OCI-LY7 (cell line): ENCODE data around the gene OXA1L. TPM values are rescaled to one million over a fixed set of nuclear protein-coding genes. Genes with fewer than 3 reads are reported as not detected.
A peak's percentile ranks its signal among the peaks of the same experiment; 100 is the strongest.

Experiments
- BruUV-seq: library from RNA; stranded (reverse); fragments of 400-500 nt; replicated peaks from 2 replicates; lab custom pipeline; 2021; lab: Mats Ljungman, UMichigan
- CTCF ChIA-PET: fragments of 300-600 bp; sonication (Branson Sonifier 250); formaldehyde crosslinking; loops from one replicate; lab custom pipeline; 2022; ENCODE audit warnings: antibody characterized with exemption; ENCODE audit not compliant: unreplicated experiment; lab: Charles Lee
- POLR2A ChIA-PET: fragments of 300-600 bp; sonication (Branson Sonifier 250); formaldehyde crosslinking; loops from one replicate; lab custom pipeline; 2022; ENCODE audit warnings: antibody characterized with exemption; lab: Charles Lee
- DNase-seq: peaks from one replicate; pipeline ENCODE4 v3.0.0-alpha.2; 2015; ENCODE audit warnings: low spot score
- H2AFZ ChIP-seq: fragments of 200-600 bp; sonication (generic), shearing (Covaris generic); 2 replicates; pipeline ENCODE4 v1.6.1; 2014; ENCODE audit warnings: mild to moderate bottlenecking, antibody characterized with exemption, low read length, moderate library complexity
- H3K27ac ChIP-seq: fragments of 200-600 bp; sonication (generic); 2 replicates; pipeline ENCODE4 v1.5.1; 2014; ENCODE audit warnings: mixed run types, low read depth, mild to moderate bottlenecking, moderate library complexity, low read length, inconsistent platforms; ENCODE audit not compliant: poor library complexity, severe bottlenecking
- H3K36me3 ChIP-seq: fragments of 200-600 bp; sonication (generic); 2 replicates; pipeline ENCODE4 v1.6.1; 2014; ENCODE audit warnings: mild to moderate bottlenecking, antibody characterized with exemption, low read length, moderate library complexity, mixed read lengths; ENCODE audit not compliant: insufficient read depth
- H3K4me1 ChIP-seq: fragments of 200-600 bp; sonication (generic); 2 replicates; pipeline ENCODE4 v1.5.1; 2014; ENCODE audit warnings: mild to moderate bottlenecking, low read length; ENCODE audit not compliant: insufficient read depth, poor library complexity, severe bottlenecking
- H3K4me2 ChIP-seq: fragments of 200-600 bp; sonication (generic); 2 replicates; pipeline ENCODE4 v1.6.1; 2014; ENCODE audit warnings: mild to moderate bottlenecking, low read length
- H3K4me3 ChIP-seq: fragments of 200-600 bp; sonication (generic); 2 replicates; pipeline ENCODE4 v1.5.1; 2014; ENCODE audit warnings: mild to moderate bottlenecking, low read depth, low read length; ENCODE audit not compliant: poor library complexity, severe bottlenecking
- H3K79me2 ChIP-seq: fragments of 200-600 bp; sonication (generic); 2 replicates; pipeline ENCODE4 v1.6.1; 2016; ENCODE audit warnings: low read depth, mild to moderate bottlenecking, low read length, moderate library complexity, mixed read lengths; ENCODE audit not compliant: insufficient read depth
- H3K9me2 ChIP-seq: fragments of 200-600 bp; sonication (generic); 2 replicates; pipeline ENCODE4 v1.6.1; 2016; ENCODE audit warnings: mild to moderate bottlenecking, low read length, mixed read lengths; ENCODE audit not compliant: insufficient read depth
- H3K9me3 ChIP-seq: fragments of 200-600 bp; sonication (generic); 2 replicates; pipeline ENCODE4 v1.6.1; 2014; ENCODE audit warnings: mild to moderate bottlenecking, mixed run types, low read length, mixed read lengths
- H4K20me1 ChIP-seq: fragments of 200-600 bp; sonication (generic); 2 replicates; pipeline ENCODE4 v1.6.1; 2014; ENCODE audit warnings: mild to moderate bottlenecking, antibody characterized with exemption, low read length, moderate library complexity, mixed read lengths; ENCODE audit not compliant: insufficient read depth
- CTCF ChIP-seq: fragments of 200-600 bp; sonication (generic); conservative IDR thresholded peaks from 2 replicates; pipeline ENCODE4 v1.5.1; 2014; ENCODE audit warnings: mild to moderate bottlenecking, antibody characterized with exemption, low read length, moderate library complexity, mixed read lengths
- EZH2phosphoT487 ChIP-seq: fragments of 200-600 bp; sonication (generic); IDR thresholded peaks from 2 replicates; pipeline ENCODE4 v1.6.1; 2018; ENCODE audit warnings: low read depth, borderline replicate concordance, mild to moderate bottlenecking, mixed run types, antibody characterized with exemption, low read length, moderate library complexity, mixed read lengths
- intact Hi-C: fragments of 100-400 bp; cut with micrococcal nuclease; formaldehyde crosslinking; loops from one replicate; pipeline ENCODE4 v1.10.0; 2022; ENCODE audit not compliant: unreplicated experiment
- total RNA-seq, 2 experiments: library from RNA; depleted of rRNA in 1 of 2; stranded (reverse); fragments of >200 nt in 1 of 2; shearing (Covaris generic) in 1 of 2; gene quantifications; 2 replicates each; pipeline ENCODE4 v1.2.3, GENCODE V29; 2014 to 2022

The OXA1L gene
- total RNA-seq, 2 experiments from 2014 or later, result 141 to 153 TPM

DNA sequence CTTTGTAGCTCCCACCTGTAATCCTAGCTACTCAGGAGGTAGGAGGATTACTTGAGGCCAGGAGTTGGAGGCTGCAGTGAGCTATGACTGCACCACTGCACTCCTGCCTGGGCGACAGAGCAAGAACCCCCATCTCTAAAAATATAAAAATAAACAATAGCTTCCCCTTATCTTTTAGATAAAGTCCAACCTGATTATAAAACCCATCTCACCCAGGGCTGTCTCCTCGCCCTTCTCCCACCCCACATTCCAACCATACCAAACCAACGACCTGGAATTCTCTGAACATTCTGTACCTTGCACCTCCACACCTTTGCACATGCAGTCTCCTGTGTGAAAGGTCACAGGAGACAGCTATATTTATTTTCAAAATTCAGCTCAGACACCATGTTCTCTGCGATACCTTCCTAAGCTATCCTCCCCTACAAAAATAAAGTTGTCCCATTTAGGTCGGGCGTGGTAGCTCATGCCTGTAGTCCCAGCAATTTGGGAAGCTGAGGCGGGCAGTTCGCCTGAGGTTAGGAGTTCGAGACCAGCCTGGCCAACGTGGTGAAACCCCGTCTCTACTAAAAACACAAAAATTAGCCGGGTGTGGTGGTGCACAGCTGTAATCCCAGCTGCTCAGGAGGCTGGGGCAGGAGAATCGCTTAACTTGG is 41.1 kb downstream of the OXA1L start:
- no peaks in the 10 kb centered on the region for H3K9me3 ChIP-seq
- H3K27ac ChIP-seq, result peak overlapping the region; percentile 33
- no peak for TF ChIP-seq EZH2phosphoT487
- no peak for TF ChIP-seq CTCF
- no peaks in the 10 kb centered on the region for H4K20me1 ChIP-seq
- DNase-seq, result no peak
- CTCF ChIA-PET, result interaction anchor here (0.6 to 1.4 kb wide), 4 partner anchors 10 to 17 kb away, joined by 3 to 5 read pairs (median 3); no protein-coding TSS in a partner anchor
- peak overlapping the region; percentile 51 for H3K4me2 ChIP-seq
- H3K9me2 ChIP-seq, result no peaks in the 10 kb centered on the region
- H3K4me3 ChIP-seq, result peak overlapping the region; percentile 21
- H2AFZ ChIP-seq, result no peak overlapping the region
- H3K4me1 ChIP-seq, result peaks cover 86% of the 10 kb centered on the region
- intact Hi-C loops, result no loop called here
- no TSS peak for BruUV-seq
- peaks cover 93% of the 10 kb centered on the region for H3K79me2 ChIP-seq
- peaks cover 35% of the 10 kb centered on the region for H3K36me3 ChIP-seq
- POLR2A ChIA-PET, result interaction anchor here (0.6 to 4.1 kb wide), 12 partner anchors 8 to 337 kb away, joined by 3 to 21 read pairs (median 6); partner anchors contain the start of gene SLC7A7

DNA sequence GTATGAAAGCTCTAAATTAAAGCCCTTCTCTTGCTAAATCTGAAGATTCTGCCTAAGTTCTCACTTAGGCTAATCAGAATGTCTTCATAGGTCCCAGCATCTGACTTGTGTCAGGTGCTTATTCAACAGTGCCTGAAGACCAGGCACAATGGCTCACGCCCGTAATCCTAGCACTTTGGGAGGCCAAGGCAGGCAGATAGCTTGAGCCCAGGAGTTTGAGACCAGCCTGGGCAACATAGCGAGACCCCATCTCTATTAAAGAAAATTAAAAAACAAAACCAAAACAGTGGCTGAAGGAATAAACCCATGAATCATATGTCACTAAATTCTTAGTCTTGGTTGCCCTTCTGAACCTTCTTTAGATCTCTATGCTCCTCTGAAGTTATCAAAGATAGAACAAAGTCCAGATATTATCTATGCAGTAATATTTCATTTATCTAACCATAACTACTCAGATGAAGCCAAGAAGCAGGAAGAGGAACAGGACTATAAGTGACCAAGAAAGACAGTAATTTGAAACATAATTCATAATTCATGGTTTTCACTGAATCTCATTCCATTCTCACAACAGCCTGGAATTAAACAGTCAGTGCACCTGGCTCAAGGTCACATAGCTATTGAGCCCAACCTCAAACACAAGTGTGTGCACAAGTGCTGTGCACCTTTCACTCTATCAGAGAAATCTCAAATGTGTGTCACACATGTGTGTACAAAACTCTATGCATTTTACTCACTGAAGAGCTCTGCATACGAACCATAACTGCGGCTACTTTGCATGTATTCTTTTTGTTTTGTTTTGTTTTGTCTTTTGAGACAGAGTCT is 42.1 kb downstream of the OXA1L start:
- TF ChIP-seq EZH2phosphoT487 (no peak), CTCF (no peak)
- H4K20me1 ChIP-seq, result no peaks in the 10 kb centered on the region
- peaks cover 36% of the 10 kb centered on the region for H3K36me3 ChIP-seq
- peaks cover 93% of the 10 kb centered on the region for H3K79me2 ChIP-seq
- no peaks in the 10 kb centered on the region for H3K9me3 ChIP-seq
- H3K4me3 ChIP-seq, result peak overlapping the region; percentile 31
- DNase-seq, result no peak
- no TSS peak for BruUV-seq
- peak overlapping the region; percentile 51 for H3K4me2 ChIP-seq
- H2AFZ ChIP-seq, result no peak overlapping the region
- no peaks in the 10 kb centered on the region for H3K9me2 ChIP-seq
- intact Hi-C loops, result no loop called here
- H3K4me1 ChIP-seq, result peaks cover 85% of the 10 kb centered on the region
- CTCF ChIA-PET, result interaction anchor here (1.4 kb wide), 1 partner anchor 18 kb away, joined by 3 read pairs; no protein-coding TSS in a partner anchor
- POLR2A ChIA-PET, result interaction anchor here (0.6 to 4.1 kb wide), 12 partner anchors 7 to 338 kb away, joined by 3 to 21 read pairs (median 4); no protein-coding TSS in a partner anchor
- H3K27ac ChIP-seq, result peak overlapping the region; percentile 48
